Stimulated activated CD8-positive, alpha-beta memory T cell treated with anti-CD3 and anti-CD28 coated beads, Interleukin-12 subunit alpha, Interleukin-12 subunit beta, amount 100 ng/mL, for 1 hour (primary cell): Measurements from ENCODE around the gene PHLDB2.
A peak's percentile ranks its signal among the peaks of the same experiment; 100 is the strongest.

Experiments
- DNase-seq: peaks from one replicate; pipeline ENCODE4 v3.0.0-alpha.2; 2020; ENCODE audit warnings: low read depth

Gene PHLDB2

DNA sequence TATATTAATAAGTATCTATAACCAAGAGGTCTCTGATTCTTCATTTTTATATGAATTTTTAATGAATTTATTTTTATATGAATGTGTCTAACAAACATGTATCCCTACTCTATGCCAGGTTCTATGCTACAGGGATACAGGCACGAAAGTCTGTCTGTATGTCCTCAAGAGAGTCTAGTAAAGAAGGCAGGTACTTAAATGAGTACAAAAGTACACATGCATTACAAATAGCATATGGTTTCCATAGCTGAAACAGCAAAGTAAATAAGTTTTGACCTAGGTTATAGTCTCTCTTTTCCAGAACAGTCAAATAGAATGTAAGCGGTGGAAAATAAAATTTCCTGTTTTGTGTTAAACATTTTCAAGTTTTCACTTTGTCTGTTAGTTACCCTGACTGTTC is 106.4 kb downstream of the PHLDB2 start:
- no peak for DNase-seq

DNA sequence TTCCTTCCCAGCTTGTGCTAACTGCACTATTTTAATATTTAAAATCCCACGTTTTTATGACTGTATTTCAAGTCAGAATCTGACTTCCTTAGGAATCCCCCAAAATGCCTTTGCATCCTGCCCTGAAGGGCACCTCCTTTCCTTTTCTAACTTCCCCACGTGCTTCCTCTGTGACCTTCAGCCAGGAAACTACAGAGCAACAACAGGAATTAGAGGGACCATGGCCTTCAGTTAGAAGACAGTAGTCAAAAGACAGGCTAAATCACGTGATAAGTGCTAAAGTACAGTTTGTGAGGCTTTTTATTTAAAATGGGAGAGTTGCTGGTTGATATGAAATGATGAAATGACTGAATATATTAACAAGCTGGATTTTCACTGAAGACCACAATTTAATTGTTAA is 108.0 kb downstream of the PHLDB2 start:
- DNase-seq = no peak

DNA sequence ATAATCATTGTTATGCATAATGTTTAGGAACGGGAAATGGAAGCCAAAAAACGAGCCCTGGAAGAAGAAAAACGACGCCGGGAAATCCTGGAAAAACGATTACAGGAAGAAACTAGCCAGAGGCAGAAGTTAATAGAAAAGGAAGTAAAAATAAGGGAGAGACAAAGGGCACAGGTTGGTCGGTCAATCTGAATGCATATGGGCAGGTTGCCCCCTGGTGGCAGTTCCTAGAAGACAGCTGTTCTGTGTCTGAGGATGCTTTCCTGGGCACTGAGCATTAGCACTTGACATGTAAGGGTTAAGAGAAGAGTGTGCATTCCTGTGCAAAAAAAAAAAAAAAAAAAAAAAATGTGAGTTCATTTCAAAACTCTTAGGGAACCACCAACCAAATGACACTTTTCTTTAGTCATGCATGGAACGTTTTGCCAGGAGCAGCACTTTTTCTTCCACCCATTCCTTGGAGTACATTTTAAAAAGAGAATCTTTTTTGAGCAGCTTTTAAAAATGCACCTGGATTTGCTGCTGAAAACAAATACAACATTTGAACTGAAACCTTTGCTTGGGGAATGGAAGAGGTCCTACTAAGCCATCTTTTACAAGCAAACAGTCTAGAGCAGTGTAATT is 108.7 kb downstream of the PHLDB2 start:
- peak; percentile 67 for DNase-seq

DNA sequence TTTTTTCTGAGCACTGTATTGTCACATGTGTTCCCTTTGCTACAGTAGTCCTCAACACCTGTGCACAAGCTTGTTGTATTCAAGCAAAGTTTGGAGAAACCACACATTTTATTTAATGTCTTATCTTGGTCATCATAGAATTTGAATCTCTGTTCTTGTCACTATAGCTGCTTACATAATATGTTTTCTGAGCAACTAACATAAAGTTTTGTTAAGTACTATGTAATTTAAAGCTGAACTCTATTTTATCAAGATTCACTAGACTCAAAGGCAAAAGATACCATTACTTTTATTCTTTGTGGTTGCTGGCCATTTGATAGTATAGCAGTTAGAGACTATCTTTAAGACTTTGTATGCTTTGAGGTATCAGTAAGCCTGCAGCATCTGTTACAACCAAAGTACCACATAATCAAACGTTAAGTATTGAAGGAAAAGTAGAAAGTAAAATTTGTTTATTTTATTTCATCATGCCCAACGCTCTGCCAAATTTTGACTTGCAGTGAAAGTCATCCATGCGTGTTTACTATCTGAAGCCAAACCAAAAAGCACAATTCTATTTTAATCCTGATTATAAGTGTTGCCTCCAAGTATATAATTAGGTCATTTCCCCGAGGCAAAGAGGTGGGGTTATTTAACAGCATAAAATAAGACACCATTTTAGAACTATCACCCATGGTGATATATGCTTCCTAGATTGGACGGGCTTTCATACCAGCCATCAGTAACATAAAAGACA is 109.4 kb downstream of the PHLDB2 start:
- DNase-seq = no peak

DNA sequence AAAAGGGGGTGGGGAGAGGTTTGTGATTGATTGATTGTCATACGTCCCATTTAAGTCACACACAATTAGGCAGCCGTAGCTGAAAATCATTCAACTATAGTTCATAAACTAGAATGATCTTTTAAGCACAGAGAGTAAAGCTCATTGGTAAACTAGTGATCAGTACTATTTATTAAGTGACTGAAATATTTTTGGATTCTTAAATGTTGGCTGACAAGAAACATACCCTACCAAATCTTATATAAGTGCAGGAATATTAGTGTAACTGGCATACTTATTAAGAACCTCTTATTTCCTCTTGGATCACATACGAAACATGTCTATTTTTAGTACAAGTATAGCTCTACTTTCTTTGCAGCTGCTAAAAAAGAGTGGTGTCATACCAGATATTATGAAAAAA is 111.3 kb downstream of the PHLDB2 start:
- no peak for DNase-seq

DNA sequence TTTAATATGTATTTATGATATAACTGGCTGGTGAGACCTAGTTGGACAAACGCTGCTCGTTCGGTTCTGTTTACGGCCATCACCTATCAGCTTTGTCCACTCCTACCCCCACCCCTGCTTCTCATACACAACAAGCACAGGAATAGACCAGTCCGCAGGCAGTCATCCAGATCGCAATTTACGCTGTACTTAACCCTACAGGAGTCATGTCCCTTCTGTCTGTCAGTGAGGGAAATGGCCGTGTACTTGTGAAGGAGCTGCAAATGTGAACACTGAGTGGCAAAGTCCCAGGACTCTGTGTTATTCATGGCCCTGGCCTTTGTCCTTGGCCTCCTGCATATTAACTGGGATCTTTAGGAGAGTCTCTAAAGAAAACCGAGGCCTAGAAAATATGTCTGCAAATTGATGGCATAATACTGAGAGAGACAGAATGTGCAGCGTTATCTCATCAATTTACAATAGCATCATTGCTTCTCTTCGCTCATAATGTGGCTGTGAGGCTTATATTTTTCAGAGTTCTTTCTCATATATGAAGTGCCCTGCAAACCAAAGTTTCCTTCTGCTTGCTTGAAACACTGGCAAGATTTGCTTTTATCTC is 112.6 kb downstream of the PHLDB2 start:
- DNase-seq = no peak

DNA sequence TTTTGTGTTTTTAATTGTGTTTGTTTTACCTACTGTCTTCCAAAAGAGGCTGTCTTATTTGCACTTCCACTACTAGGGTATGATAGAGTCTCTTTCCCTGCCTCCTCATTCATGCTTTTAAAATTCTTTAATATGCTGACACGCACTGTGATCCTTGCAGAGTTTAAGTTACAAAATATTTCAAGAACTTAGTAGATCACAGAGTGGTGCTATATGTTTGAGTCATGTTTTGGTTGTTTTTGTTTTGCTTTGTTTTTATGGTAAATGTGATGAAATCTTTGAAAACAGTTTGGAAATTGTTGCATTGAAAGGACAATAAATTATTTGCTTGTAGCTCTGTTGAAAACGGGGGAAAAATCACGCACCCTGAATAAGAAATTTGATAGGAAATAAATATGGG is 113.8 kb downstream of the PHLDB2 start:
- DNase-seq = no peak

DNA sequence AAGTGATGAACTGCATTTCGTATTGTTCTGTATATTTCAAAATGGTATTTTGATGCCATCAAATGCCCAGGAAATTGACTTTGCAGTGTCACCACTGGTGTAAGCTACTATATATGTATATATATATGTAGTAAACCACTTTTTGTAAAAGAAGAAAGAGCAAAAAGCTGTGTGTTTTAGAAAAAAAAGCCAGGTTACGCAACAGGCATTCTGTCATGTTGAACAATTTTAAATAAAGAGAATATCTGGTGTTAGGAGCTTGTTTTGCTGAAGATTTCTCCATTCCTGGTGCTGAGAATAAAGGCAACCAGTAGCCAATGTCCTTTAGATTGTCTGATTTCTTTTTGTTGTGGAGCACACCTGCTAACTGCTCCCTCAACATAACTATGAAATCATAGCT is 116.1 kb downstream of the PHLDB2 start:
- no peak for DNase-seq

DNA sequence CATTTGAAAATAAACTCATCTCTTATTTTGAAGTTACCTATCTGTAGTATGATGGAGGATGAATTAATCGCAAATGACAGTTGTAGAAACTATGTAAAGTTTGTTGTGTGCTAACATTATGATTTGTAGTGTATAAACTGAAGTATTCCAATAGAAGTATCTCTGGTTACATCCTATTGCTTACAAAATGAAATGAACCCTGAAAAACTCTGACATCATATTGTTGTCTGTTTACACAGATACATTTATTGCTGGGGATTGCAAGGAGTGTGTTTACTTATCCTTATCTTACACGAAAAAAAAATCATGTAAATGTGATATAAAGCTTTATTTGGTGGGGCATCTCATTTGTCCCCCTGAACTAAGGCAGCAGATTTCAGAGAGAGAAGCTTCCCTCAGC is 117.2 kb downstream of the PHLDB2 start:
- DNase-seq = no peak

DNA sequence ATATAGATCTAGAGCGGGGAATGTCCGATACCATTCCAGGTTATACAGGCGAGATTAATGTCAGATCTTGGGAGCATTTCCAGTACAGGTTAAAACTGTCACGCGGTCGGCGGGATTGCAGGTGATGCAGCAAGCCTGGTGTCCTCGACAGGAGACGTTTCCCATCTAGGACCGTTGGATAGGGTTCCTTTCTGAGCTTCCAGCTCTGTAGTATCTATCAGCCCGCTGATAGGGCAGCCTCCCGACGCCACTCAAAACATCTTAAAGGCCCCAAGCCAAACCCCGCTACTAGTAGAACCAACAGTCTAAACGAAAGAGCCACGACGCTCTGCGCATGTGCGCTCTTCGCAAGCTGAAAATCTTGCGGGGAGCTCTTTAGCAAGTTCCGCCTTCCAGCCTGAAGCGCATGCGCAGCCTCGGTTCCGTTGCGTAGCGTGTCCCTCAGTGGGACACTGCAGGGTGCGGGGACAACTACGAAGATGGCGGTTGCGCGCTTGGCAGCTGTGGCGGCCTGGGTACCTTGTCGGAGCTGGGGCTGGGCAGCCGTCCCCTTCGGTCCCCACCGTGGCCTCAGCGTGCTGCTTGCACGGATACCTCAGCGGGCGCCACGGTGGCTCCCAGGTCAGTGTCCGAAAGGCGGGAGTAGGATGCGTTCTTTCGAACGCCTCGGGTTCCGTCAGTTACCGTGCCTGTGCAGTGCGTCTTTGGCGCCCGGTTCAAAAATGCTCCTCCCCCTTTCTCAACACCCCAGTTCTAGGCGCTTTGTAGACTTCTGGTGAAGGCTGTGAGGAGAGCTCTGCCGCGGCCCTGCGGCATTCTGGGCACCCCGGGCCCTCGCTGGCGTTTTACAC is 119.7 kb downstream of the PHLDB2 start, which contains the start of gene ABHD10:
Gene ABHD10, plus strand, starts transcription at position 444 of the 851 bp plus-strand sequence. Its CDS starts 36 bp downstream, at position 480.
- peak; percentile 97 for DNase-seq

DNA sequence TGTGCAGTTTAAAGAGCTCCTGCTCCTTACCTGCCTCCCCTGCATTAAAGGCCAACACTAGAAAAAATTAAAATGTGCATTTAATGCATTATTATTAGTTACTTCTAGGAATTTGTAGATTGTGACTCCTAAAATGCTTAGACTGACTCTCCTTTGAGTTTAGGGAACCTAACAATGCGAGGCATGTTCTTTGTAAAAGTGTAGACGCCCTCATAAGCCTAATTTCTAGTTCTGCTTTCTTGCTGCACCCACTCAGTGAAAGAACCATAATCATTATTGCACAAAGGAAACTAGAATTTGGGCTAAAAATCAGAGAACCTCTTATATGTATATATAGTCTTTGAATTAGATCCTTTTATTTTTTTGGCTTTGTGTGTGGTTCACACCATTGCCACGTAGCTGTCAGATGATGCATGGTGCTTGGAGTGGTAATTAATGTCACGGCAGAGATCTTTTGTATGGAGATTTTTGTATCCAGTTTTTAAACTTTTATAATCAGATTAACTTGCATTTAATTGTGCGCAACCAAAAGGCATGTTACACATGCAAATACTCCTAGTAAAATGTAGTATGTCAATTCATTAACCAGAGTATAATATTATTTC is 120.5 kb downstream of the PHLDB2 start:
- DNase-seq = no peak

DNA sequence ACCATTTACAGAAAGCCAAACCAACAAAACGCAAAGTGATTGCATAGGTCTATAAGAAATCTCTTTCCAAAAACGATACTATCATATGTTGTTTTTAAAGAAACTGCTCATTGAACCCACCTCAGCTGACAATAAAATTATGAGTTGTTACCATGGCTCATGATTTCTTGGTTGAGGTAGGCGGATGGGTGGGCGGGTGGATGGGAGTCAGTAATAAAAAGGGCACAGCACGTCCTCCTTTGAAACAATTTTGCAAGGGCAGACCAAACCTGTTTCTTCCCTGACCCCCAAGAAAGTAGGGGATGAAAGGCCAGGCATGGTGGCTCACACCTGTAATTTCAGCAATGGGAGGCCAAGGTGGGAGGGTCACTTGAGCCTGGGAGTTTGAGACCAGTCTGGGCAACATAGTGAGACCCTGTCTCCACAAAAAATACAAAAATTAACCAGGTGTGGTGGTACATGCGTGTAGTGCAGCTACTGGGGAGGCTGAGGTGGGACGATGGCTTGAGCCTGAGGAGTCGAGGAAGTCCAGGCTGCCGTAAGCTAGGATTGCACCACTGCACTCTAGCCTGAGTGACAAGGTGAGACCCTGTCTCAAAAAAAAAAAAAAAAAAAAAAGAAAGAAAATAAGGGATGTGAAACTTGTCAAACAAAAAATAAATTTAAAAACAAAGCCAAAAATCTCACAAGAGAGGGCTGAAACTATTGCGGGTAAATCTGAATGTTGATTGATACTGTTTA is 121.8 kb downstream of the PHLDB2 start:
- DNase-seq = no peak

DNA sequence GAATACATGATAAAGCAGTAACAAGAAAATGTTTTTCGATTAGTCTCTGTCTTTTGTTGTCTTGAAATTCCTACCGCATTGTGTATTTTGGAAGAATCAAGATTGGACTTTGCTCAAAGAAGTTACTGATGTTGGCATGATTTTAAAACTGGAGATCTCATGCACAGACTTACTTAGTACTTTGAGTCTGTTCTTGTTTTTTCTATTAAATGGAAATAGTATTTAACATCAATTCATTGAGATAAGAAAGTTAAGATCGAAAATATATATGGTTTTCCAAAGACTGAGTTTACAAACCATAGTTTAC is 122.3 kb downstream of the PHLDB2 start:
- DNase-seq = no peak

DNA sequence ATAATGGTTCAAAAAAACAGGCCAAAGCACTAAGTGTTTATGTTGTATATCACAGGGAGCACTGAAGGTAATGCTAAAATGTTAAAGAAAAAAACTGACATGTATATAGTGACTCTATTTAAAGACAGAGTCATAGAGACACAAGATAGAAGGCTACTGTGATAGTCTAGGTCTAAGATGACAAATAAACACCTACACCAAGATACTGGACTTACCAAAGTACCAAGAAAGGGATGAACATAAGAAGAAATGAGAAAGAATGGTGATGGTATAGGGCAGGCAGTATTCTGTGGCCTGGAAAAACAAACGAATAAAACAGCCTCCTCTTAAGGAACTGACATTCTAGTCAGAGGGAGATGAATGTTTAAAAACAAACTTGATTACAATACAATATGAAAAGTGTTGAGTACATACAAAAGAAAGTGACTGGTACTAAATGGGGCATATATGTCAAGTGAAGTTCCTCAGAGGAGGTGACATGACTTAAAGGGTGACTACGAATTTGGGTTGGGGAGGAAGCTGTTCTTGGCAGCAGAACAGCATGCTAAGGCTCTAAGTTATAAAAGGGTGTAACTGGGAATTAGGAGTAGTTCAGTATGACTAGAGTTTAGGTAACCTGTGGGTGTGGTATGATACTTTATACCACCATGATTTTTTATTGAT is 125.7 kb downstream of the PHLDB2 start:
- DNase-seq = no peak

DNA sequence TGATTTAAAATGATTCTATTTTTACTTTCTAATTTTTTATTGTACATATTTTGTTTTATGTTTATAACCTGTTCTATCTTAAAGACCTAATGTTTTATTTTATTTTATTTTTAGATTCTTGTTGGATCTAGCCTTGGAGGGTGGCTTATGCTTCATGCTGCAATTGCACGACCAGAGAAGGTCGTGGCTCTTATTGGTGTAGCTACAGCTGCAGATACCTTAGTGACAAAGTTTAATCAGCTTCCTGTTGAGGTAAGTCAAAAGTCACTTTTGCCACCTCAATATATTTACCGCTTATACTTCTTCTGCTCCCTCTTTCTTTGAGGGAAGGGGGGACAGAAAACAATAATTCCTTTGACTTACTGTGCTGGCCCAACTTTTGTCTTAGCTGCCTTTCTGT is 127.7 kb downstream of the PHLDB2 start:
- no peak for DNase-seq

DNA sequence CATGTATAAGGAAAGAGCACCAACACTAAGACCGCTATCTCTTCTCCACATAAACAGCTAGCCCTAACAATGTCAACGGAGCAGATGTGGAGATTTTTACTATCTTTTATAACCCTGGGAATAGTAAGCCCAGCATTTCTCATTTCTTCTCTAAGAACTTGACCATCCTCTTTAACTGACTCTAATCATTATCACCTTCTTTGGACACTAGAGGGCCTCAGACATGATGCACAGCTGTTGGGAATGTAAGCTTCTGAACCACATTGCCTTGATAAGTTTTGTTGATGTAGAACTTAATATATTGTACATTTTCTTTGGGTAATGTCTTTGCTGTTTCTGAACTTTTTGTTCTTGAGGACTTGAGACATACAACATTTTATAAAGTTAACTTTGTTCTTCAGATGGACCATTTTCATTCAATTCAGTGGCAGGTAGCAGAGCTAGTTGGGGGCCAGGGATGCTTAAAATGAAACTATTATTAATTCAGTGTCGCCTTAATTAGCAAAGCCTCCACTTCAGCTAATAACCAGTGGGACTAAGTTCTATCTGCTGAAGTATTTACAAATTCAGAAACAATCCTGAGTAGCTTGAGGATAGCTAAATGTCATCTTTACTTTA is 130.1 kb downstream of the PHLDB2 start:
- no peak for DNase-seq

DNA sequence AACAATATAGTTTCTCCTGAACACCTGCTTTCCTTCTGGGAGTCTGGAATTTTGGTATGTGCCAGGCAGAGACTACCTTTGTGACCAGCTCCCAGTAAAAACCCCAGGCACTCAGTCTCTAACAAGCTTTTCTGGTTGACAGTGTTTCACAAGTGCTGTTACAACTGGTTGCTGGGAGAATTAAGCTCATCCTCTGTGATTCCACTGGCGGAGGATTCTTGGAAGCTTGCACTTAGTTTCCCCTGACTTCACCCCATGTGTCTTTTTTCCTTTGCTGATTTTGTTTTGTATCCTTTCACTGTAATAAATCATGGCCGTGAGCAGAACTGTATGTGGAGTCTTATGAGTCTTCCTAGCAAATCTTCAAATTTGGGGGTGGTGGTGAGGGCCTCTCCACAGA is 134.0 kb downstream of the PHLDB2 start:
- no peak for DNase-seq

DNA sequence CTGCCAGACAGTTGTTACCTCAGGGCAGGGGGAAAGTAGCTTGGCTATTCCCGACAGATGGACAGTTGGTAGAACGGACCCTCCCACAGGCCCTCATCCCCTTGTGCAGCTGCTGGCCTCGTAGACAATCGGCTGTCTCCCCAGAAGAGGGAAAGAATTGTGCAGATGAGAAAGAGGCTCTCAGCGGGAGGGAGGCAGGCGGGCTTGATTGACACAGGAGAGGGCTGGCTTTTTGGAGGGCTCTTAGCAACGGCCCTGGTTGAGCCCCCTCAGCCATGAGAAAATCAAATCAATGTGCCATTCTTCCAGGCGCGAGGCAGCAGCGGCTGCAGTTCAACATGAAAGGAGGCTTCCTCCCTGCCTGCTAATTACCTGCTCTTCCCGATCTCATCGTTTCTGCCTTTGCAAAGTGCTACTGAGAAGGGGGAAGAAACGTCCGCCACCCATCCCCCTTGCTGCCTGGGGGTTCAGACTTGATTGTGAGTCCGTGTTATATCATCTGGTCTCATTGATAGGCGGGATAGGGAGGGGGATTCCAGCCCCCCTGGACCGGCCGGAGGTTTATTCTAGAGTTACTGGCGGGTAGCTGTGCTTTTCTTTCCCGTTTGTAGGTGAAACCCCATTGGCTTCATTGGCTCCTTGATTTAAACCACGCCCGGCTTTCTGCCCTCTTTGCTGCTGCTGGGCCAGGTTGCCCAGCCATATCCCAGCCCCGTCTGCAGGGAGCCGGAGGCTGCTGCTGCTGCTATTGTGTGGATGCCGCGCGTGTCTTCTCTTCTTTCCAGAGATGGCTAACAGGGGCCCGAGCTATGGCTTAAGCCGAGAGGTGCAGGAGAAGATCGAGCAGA is 139.8 kb downstream of the PHLDB2 start, which contains the start of gene TAGLN3:
Gene TAGLN3, plus strand, starts transcription at position 287 of the 848 bp plus-strand sequence. Its CDS starts 501 bp downstream, at position 788.
- no peak for DNase-seq
